ENCODE measurements around the gene NAT8L.

The NAT8L gene

DNA sequence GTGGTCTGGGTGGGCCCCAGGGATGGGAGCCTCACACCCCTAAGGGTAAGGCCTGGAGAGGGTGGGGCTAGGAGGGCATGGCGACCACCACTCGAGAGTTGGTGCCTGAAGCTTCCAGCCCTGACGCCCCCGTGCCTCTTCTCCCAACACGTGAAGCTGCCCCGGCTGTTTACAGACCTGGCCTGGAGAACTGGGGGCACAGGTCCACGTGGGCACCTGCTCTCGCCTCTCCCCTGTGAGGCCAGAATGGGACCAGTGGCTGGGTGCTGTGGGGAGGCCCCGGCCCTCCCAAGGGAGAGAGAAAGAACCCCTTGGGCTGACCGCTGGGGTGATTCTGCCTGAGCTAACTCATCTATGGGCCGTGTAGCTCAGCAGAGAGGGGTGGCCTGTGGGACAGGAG, 15.5 kb downstream of the NAT8L start:
- no peak overlapping the region for H3K4me3 ChIP-seq (replicated peaks; ENCODE audit: low read depth, low read length)
- no peak for DNase-seq (ENCODE audit: extremely low read depth, low read depth)
- TF ChIP-seq, protein P1, sequence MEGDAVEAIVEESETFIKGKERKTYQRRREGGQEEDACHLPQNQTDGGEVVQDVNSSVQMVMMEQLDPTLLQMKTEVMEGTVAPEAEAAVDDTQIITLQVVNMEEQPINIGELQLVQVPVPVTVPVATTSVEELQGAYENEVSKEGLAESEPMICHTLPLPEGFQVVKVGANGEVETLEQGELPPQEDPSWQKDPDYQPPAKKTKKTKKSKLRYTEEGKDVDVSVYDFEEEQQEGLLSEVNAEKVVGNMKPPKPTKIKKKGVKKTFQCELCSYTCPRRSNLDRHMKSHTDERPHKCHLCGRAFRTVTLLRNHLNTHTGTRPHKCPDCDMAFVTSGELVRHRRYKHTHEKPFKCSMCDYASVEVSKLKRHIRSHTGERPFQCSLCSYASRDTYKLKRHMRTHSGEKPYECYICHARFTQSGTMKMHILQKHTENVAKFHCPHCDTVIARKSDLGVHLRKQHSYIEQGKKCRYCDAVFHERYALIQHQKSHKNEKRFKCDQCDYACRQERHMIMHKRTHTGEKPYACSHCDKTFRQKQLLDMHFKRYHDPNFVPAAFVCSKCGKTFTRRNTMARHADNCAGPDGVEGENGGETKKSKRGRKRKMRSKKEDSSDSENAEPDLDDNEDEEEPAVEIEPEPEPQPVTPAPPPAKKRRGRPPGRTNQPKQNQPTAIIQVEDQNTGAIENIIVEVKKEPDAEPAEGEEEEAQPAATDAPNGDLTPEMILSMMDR (IDR thresholded peaks at IDR 0.05; ENCODE audit: low read depth, low read length, missing control alignments): no peak

DNA sequence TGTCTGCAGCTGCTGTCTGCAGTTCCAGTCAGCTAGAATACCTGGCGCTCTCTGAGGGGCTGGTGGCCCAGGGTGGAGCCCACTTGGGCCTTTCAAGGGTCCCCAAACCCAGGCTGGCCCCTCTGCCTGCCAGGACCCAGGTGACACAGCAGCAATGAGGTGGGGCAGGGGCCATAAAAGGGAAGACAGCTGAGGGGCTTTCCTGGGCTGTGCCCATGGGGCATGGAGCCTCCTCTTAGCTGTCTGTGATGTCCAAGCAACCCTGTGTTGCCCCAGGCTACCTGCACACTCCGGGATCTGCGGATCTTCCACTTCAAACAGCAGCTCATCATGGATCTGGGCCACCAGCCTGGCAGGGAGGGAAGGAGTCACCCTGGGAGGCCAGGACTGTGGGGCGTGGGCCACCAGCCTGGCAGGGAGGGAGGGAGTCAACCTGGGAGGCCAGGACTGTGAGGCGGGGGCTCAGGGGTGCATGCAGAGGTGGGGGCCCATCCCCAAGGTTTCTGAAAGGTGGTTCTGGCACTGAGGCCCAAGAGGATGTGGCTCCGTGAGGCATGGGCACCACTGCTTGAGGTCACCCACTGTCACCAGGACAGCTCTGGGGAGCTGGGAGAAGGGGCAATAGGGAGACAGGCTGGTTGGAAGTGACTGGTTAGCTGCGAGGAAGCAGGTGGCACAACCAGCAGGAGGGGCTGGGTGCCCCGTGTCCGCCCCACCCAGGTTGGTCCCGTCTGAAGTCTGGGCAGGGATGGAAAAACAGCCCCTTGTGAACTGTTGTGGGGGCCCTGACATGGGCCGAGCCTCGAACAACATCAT, 16.3 kb downstream of the NAT8L start:
- H3K4me3 ChIP-seq (replicated peaks; ENCODE audit: low read depth, low read length): no peak overlapping the region
- DNase-seq (ENCODE audit: extremely low read depth, low read depth): no peak
- TF ChIP-seq, protein P1 (IDR thresholded peaks at IDR 0.05; ENCODE audit: low read depth, low read length, missing control alignments): no peak

DNA sequence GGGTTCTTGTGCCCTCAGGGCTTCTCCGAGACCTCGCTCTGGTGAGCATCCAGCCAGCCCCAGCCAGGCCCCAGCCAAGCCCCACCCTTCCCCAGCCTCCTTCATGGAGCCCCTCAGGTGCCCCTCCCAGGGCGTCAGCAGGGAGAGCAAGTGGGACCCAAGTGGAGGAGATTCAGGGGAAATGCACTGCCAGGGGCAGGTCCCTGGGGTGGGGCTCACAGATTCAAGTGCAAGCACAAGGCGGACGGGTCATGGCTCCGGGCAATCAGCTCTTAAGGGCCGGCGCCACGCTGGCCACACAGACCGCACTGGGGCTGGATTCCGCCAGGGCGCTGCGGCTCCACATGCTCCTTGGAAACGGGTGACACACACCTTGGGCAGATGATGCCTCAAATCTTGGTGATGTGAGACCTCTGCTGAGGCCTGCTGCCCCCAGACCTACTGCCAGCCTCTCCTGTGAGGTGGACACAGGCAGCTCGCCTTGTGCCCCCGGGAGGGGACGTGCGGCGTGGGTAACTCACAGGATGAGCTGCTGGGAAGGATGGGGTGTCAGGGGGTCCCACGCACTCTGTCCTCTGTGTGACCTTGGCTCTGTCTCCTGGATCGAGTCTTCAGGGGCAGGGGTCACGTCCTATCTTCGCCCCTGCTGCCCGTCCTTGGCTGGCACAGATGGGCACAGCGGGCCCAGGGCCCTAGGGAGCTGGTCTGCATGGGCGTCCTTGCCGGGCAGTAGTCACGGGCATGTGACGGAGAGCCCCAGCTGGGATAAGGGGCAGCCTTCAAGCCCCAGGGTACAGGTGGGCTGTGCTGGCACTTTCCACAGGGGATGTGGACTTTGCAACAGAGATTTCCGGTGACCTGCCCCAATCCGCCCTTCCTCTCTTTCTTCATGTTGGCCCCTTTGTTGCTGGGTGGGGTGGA, 17.1 kb downstream of the NAT8L start:
- TF ChIP-seq, protein P1 (IDR thresholded peaks at IDR 0.05; ENCODE audit: low read depth, low read length, missing control alignments): no peak
- no peak for DNase-seq (ENCODE audit: extremely low read depth, low read depth)

DNA sequence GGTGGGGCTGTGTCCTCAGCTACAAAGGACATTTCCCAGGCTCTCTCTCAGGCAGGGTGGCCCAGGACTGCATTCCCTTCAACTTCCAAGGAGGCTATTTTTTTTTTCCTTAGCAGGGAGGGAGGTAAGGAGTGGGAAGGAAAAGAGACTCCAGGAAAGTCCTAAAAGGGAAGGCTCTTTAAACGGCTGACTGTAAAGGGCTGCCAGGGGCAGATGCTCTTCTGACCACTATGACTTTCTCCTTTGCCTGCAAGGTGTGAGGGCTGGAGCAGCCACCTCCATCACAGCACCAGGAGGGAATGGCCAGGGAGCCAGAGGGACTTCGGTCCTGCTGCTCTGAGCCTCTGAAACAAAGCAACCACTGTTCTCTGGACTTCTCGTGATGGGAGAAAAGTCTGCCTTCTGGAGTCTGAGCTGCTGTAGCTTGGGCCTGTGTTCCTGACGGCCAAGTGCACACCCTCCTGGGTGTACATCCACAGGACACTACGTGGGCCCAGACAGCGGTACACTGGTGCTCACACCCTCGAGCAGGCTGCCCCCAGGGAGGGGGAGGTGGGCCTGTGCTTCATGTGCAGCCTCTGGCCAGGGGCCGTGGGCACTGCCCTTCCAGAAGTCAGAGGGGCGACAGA, 17.9 kb downstream of the NAT8L start:
- no peak overlapping the region for H3K4me3 ChIP-seq (replicated peaks; ENCODE audit: low read depth, low read length)
- TF ChIP-seq, protein P1 (IDR thresholded peaks at IDR 0.05; ENCODE audit: low read depth, low read length, missing control alignments): no peak
- no peak for DNase-seq (ENCODE audit: extremely low read depth, low read depth)

More for the DNA sequence above, 17.1 kb downstream of the NAT8L start:
- H3K4me3 ChIP-seq (replicated peaks; ENCODE audit: low read depth, low read length): no peak overlapping the region

DNA sequence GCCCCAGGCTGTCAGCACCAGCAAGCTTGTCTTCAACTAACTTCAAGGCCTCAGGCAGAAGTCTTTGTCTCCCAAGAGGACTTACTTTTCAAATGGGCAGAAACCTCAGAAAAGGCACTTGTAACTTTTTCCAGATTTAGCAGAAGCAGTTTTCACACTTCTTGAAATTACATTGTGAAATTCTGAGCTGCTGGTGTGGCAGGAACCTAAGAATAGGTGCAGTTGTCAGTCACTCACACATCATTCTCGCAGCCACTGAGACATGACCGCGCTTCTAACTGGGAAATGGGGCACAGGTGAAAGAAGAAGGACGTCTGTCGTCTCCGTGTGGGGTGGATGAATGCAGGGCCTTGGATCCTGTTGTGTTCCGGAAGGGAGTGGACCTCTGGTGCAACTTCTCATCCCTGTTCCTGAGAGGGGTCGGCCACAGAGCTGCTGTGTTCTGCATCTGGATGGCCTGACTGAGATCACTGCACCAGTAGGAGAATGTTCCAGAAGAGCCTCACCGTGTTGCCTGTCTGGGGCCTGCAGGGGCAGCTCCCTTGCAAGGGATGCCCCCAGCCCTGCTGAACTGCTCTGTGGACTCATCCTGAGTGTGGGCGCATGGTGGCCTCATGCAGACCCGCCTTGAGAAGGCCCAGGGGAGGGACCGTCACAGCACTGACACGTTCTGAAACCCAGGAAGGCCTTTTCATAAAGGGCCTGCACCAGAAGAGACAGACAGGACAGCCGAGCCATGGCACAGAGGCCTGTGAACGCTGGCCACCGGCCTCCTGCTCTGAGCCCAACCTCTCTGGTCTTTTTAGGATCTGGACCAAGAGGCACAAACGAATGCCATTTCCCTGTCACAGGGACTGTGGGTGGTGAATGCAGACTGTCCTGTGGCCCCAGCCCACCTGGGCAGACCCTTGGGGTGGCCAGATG, 18.7 kb downstream of the NAT8L start:
- no peak overlapping the region for H3K4me3 ChIP-seq (replicated peaks; ENCODE audit: low read depth, low read length)
- DNase-seq (ENCODE audit: extremely low read depth, low read depth): no peak
- TF ChIP-seq, protein P1 (IDR thresholded peaks at IDR 0.05; ENCODE audit: low read depth, low read length, missing control alignments): no peak

DNA sequence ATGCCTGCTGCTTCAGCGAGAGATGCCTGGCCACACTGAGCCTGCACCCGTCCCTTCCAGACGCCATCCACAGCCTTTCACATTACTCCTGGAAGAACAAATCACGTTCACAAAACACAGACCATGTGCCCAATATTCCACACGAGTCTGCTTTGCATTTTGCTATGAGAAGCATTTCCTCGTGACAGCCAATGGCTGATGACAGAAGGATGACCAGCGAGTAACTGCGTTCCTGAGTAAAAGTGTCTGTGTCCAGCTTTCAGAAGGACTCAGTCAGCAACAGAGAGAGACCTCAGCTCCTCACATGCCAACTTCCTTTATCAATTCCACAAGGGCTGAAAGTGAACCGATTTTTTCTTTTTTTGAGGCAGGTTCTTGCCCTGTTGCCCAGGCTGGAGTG, 19.5 kb downstream of the NAT8L start:
- no peak overlapping the region for H3K4me3 ChIP-seq (replicated peaks; ENCODE audit: low read depth, low read length)
- TF ChIP-seq, protein P1 (IDR thresholded peaks at IDR 0.05; ENCODE audit: low read depth, low read length, missing control alignments): no peak
- no peak for DNase-seq (ENCODE audit: extremely low read depth, low read depth)

All from HFF-Myc (cell line).